NCI-H524 treated with DMSO at 0.1 percent for 48 hours (cell line): Measurements from ENCODE around the gene HEYL.
"Not testable (repeated sequence)": the region's sequence is repeated elsewhere in the genome, so short reads cannot be mapped to it uniquely, and the experiment has no call there.

ENCODE experiments used
- DNase-seq: peaks from one replicate; lab custom pipeline; 2025; lab: John Stamatoyannopoulos, UW

The HEYL gene

DNA sequence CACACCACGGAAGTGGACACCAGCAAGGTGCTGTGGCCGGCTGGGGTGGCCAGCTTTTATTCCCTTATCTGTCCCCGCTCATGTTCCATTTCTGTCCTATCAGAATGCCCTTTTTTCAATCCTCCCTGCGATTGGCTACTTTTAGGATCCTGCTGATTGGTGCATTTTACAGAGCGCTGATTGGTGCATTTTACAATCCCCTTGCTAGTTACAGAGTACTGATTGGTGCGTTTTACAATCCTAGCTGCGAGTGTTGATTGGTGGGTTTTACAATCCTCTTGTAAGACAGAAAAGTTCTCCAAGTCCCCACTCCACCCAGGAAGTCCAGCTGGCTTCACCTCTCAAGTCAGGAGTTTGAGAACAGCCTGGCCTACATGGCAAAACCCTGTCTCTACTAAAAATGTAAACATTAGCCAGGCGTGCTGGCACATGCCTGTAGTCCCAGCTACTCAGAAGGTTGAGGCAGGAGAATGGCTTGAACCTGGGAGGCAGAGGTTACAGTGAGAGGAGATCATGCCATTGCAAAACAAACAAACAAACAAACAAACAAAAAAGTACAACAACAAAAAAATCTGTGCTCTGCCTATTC, 37.7 kb downstream of the HEYL start:
- not testable (repeated sequence) for DNase-seq

DNA sequence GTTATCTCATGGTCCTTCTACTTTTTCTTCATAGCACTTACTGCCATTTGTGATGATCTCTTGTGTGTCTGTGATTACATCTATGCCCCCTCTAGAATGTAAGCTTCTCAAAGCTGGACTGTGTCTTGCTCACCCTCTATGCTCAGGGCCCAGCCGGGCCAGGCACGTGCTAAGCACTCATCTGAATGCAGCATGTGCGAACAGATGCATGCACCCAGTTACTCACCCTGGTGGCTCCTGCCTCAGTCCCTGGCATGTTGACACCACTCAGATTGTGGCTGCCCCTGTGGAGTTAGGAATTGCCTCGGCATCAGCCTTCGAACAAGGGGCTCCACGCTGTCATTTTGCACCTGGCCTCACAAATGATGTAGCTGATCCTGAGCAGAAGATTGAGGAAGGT, 43.3 kb downstream of the HEYL start:
- no peak for DNase-seq

DNA sequence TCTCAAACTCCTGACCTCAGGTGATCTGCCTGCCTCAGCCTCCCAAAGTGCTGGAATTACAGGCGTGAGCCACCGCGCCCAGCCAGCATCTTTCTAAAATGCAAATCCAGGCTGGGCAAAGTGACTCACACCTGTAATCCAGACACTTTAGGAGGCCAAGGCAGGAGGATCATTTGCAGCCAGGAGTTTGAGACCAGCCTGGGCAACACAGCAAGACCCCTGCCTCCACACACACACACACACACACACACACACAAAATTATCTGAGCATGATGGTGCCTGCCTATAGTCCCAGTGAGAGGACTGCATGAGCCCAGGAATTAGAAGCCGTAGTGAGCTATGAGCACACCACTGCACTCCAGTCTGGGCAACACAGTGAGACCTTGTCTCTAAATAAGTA, 46.1 kb downstream of the HEYL start:
- DNase-seq, result no peak

DNA sequence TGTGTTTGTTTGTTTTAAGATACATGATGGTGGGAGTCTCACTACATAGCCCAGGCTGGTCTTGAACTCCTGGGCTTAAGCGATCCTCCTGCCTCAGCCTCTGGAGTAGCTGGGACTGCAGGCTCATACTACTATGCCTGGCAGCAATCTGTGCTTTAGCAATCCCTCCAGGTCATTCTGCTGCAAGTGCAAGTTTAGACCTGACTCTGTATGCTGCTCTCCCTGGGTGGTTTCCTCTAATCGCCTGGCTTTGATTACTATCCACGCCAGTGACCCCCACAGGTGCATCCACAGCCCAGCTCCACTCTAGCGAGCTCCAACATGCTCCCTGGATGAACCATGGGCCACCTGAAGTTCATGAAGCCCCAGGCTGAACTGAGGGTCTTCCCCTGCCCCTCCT, 47.4 kb downstream of the HEYL start:
- DNase-seq, result no peak

DNA sequence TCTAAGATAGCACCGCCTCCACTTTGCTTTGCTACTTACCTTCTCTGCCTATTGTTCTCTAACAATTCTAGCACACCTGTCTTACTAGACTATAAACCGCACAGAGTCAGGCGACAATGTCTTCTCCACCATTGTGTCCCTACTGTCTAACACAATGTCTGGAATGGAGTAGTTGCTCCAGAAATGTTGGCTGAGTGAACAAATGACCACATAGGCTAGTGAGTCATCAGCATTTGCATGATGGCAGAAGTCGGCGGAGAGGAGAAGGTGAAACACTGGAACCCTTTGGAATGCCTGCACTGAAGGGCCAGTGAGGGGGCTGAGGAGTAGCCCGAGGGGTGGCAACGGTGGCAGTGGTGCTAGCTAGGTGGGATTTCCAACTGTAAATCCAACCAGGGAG, 48.9 kb downstream of the HEYL start:
- no peak for DNase-seq

DNA sequence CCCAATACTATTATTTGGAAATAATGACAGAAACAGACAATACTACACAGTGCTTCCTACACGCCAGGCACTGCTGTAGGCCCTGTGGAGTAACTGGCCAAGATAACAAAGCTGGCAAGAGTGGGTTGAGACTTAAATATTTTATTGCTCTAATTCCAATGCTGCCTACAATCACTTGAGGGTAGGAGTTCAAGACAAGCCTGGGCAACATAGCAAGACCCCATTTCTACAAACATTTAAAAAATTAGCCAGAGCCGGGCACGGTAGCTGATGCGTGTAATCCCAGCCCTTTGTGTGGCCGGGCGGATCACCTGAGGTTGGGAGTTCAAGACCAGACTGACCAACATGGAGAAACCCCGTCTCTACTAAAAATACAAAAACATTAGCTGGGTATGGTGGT, 53.5 kb downstream of the HEYL start:
- DNase-seq, result no peak

DNA sequence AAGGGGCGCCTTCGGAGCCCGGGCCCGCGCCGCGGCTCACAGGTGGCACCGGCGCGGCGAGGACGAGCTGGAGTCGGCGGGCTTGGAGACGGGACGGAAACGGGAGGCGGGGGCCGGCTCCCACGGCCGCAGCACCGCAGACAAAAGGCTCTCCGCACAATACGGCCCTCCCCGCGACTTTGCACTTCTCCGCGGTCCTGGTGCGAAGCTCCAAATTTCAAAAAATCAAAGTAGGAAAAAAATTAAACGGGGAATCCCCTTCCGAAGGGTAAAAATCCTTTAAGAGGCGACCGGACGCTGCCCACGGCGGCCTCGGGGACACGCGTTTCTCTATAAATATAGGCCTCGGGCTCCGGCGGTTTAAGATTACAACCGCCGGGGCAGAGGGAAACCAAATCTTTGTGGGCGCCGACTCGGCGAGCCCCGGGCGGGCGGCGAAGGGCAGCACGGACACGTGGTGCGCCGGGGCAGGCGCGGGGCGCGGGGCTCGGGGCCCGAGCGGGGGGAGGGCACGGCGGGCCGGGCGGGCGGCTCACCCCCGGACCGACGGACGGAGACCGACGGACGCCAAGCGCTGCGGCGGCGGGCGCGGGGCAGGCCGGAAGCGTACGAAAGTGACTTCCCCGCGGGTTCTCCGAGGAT, 63.3 kb downstream of the HEYL start:
- DNase-seq, result no peak

DNA sequence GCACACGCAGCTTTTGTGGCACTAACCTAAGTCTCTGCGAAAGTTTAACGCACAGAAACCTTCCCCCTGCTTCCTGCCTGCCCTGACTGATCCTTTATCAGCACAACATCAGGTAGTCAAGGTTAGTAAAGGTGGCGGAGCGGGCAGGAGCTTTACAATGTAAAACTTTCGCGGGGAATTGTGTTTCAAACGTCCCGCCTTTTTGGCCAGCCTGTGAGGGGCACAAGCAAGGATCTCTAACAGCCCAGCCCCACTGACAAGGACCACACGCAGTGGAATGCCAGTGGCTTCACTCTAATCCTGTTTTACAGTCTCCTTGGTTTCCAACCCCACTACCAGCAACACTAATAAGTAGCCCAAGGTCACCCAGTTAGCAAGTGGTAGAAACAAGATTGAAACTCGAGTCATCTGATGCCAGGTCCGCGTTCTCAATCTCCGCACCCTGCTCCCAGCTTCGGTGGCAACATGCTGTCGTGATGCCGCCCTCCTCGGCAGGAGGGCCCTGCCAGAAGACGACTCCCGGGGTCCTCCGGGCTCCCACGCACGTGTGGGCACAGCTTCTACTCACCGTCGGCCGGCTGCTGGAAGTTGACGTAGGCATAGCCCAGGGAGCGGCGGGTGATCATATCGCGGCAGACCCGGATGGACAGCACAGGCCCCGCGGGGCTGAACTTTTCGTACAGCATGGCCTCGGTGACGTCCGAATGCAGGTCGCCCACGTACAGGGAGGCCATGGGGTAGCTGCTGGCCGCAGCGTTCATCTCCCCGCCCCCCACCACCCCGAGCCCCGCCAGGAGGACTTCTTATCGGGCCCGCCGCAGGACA, 64.0 kb downstream of the HEYL start:
- DNase-seq, result no peak

DNA sequence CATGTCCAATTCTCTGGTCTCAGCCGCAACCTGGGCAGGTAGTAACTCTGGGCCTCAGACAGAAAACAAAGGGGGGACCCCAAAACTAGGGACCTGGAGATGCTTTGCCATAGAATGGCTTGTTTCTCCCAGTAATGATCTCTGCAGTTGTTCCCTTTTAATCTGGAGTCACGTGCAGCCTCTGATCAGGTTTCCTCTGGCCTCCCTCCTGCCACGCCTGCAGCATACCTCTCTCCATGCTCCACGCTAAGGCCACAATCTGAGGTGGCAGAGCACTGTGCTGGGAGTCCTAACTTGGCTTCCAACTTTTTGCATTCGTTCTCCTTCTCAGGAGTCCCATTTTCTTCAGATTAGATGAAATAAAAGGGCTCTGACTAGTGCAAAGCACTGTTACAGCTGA, 64.8 kb downstream of the HEYL start:
- DNase-seq, result no peak
